ENCODE data around the gene DHRS1.

DHRS1 gene

DNA sequence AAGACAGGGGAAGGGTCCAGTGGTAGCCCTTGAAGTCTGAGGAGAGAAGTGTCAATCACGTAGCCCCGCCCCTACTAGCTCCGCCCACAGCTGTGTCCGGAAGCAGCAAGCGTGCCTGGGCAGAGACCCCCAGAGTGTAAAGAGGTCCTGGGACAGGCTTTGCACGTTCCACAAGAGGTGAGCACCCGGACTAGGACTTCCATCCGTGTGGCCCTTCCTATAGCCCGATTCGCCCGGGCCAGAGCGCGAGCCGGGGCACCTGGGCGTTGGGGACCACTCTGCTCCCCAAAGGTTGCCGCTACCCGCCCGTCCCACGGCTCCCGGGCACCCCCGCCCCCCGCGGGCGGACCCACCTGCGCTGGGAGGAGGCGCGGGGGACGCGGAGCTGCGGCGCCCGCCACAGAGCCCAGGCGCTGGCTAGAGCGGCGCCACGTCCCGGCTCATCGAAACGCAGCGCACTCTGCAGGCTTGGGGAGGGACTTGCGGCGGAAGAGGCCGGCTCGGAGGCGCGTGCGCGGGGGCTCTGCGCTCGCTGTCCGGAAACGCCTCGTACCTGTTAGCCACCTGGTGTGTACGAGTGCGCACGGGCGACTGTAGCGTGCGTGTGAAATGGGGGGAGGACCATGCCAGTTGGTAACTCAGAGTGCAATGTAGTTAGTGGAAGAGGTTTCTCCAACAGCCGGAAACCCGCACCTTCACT, 28.3 kb downstream of the DHRS1 start, which contains the start of gene RABGGTA (continued):
- TF ChIP-seq SP2 (tag by site-specific recombination; IDR thresholded peaks at IDR 0.05) (peak; percentile 70), ZNF335 (tag by site-specific recombination; conservative IDR thresholded peaks at IDR 0.05) (peak; percentile 70; the same call in 1 of the 2 replicates), ZNF433 (tag by site-specific recombination; IDR thresholded peaks at IDR 0.05; ENCODE audit: low read depth) (no peak), MZF1 (tag by site-specific recombination; IDR thresholded peaks at IDR 0.05; ENCODE audit: borderline replicate concordance) (peak; percentile 61; the same call in 1 of the 2 replicates), ZNF324 (tag by site-specific recombination; IDR thresholded peaks at IDR 0.05) (0 out of 2 replicates have a peak, but pooled peaks have one; percentile 22), KLF8 (tag by site-specific recombination; IDR thresholded peaks at IDR 0.05) (peak; percentile 82; the same call in 1 of the 2 replicates), YY1 (tag by site-specific recombination; IDR thresholded peaks at IDR 0.05) (0 out of 2 replicates have a peak, but pooled peaks have one; percentile 40), ZNF211 (tag by site-specific recombination; IDR thresholded peaks at IDR 0.05; ENCODE audit: low read depth) (no peak), ZNF16 (tag by site-specific recombination; IDR thresholded peaks at IDR 0.05; ENCODE audit: low read depth) (no peak), KLF16 (tag by site-specific recombination; IDR thresholded peaks at IDR 0.05) (0 out of 2 replicates have a peak, but pooled peaks have one; percentile 74), ZBTB8A (tag by site-specific recombination; IDR thresholded peaks at IDR 0.05) (peak; percentile 88), ZSCAN23 (tag by site-specific recombination; IDR thresholded peaks at IDR 0.05) (no peak), ZNF394 (tag by site-specific recombination; IDR thresholded peaks at IDR 0.05; ENCODE audit: borderline replicate concordance) (0 out of 2 replicates have a peak, but pooled peaks have one; percentile 49), ZNF350 (tag by site-specific recombination; IDR thresholded peaks at IDR 0.05) (no peak), ZNF132 (tag by site-specific recombination; IDR thresholded peaks at IDR 0.05; ENCODE audit: borderline replicate concordance) (no peak)
- TF ChIP-seq, protein P1, sequence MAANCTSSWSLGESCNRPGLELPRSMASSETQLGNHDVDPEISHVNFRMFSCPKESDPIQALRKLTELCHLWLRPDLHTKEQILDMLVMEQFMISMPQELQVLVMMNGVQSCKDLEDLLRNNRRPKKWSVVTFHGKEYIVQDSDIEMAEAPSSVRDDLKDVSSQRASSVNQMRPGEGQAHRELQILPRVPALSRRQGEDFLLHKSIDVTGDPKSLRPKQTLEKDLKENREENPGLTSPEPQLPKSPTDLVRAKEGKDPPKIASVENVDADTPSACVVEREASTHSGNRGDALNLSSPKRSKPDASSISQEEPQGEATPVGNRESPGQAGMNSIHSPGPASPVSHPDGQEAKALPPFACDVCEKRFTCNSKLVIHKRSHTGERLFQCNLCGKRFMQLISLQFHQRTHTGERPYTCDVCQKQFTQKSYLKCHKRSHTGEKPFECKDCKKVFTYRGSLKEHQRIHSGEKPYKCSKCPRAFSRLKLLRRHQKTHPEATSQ (tag by site-specific recombination; IDR thresholded peaks at IDR 0.05), result peak; percentile 84; the same call in 1 of the 2 replicates
- TF ChIP-seq, protein P2, sequence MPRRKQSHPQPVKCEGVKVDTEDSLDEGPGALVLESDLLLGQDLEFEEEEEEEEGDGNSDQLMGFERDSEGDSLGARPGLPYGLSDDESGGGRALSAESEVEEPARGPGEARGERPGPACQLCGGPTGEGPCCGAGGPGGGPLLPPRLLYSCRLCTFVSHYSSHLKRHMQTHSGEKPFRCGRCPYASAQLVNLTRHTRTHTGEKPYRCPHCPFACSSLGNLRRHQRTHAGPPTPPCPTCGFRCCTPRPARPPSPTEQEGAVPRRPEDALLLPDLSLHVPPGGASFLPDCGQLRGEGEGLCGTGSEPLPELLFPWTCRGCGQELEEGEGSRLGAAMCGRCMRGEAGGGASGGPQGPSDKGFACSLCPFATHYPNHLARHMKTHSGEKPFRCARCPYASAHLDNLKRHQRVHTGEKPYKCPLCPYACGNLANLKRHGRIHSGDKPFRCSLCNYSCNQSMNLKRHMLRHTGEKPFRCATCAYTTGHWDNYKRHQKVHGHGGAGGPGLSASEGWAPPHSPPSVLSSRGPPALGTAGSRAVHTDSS (tag by site-specific recombination; IDR thresholded peaks at IDR 0.05), result peak; percentile 8; the same call in 1 of the 2 replicates
- TF ChIP-seq, protein P3, sequence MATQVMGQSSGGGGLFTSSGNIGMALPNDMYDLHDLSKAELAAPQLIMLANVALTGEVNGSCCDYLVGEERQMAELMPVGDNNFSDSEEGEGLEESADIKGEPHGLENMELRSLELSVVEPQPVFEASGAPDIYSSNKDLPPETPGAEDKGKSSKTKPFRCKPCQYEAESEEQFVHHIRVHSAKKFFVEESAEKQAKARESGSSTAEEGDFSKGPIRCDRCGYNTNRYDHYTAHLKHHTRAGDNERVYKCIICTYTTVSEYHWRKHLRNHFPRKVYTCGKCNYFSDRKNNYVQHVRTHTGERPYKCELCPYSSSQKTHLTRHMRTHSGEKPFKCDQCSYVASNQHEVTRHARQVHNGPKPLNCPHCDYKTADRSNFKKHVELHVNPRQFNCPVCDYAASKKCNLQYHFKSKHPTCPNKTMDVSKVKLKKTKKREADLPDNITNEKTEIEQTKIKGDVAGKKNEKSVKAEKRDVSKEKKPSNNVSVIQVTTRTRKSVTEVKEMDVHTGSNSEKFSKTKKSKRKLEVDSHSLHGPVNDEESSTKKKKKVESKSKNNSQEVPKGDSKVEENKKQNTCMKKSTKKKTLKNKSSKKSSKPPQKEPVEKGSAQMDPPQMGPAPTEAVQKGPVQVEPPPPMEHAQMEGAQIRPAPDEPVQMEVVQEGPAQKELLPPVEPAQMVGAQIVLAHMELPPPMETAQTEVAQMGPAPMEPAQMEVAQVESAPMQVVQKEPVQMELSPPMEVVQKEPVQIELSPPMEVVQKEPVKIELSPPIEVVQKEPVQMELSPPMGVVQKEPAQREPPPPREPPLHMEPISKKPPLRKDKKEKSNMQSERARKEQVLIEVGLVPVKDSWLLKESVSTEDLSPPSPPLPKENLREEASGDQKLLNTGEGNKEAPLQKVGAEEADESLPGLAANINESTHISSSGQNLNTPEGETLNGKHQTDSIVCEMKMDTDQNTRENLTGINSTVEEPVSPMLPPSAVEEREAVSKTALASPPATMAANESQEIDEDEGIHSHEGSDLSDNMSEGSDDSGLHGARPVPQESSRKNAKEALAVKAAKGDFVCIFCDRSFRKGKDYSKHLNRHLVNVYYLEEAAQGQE (tag by site-specific recombination; IDR thresholded peaks at IDR 0.05), result peak; percentile 60; the same call in 1 of the 2 replicates
- TF ChIP-seq, protein P4, sequence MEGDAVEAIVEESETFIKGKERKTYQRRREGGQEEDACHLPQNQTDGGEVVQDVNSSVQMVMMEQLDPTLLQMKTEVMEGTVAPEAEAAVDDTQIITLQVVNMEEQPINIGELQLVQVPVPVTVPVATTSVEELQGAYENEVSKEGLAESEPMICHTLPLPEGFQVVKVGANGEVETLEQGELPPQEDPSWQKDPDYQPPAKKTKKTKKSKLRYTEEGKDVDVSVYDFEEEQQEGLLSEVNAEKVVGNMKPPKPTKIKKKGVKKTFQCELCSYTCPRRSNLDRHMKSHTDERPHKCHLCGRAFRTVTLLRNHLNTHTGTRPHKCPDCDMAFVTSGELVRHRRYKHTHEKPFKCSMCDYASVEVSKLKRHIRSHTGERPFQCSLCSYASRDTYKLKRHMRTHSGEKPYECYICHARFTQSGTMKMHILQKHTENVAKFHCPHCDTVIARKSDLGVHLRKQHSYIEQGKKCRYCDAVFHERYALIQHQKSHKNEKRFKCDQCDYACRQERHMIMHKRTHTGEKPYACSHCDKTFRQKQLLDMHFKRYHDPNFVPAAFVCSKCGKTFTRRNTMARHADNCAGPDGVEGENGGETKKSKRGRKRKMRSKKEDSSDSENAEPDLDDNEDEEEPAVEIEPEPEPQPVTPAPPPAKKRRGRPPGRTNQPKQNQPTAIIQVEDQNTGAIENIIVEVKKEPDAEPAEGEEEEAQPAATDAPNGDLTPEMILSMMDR (tag by site-specific recombination; IDR thresholded peaks at IDR 0.05), result peak; percentile 96
- TF ChIP-seq, protein P5, sequence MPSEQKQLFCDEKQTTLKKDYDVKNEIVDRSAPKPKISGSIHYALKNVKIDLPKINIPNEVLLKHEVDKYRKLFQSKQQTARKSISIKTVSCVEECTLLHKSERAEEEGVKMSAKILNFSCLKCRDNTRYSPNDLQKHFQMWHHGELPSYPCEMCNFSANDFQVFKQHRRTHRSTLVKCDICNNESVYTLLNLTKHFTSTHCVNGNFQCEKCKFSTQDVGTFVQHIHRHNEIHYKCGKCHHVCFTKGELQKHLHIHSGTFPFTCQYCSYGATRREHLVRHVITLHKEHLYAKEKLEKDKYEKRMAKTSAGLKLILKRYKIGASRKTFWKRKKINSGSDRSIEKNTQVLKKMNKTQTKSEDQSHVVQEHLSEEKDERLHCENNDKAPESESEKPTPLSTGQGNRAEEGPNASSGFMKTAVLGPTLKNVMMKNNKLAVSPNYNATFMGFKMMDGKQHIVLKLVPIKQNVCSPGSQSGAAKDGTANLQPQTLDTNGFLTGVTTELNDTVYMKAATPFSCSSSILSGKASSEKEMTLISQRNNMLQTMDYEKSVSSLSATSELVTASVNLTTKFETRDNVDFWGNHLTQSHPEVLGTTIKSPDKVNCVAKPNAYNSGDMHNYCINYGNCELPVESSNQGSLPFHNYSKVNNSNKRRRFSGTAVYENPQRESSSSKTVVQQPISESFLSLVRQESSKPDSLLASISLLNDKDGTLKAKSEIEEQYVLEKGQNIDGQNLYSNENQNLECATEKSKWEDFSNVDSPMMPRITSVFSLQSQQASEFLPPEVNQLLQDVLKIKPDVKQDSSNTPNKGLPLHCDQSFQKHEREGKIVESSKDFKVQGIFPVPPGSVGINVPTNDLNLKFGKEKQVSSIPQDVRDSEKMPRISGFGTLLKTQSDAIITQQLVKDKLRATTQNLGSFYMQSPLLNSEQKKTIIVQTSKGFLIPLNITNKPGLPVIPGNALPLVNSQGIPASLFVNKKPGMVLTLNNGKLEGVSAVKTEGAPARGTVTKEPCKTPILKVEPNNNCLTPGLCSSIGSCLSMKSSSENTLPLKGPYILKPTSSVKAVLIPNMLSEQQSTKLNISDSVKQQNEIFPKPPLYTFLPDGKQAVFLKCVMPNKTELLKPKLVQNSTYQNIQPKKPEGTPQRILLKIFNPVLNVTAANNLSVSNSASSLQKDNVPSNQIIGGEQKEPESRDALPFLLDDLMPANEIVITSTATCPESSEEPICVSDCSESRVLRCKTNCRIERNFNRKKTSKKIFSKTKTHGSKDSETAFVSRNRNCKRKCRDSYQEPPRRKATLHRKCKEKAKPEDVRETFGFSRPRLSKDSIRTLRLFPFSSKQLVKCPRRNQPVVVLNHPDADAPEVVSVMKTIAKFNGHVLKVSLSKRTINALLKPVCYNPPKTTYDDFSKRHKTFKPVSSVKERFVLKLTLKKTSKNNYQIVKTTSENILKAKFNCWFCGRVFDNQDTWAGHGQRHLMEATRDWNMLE (tag by site-specific recombination; conservative IDR thresholded peaks at IDR 0.05; ENCODE audit: low read depth), result 0 out of 2 replicates have a peak, but pooled peaks have one; percentile 34
- TF ChIP-seq, protein P6, sequence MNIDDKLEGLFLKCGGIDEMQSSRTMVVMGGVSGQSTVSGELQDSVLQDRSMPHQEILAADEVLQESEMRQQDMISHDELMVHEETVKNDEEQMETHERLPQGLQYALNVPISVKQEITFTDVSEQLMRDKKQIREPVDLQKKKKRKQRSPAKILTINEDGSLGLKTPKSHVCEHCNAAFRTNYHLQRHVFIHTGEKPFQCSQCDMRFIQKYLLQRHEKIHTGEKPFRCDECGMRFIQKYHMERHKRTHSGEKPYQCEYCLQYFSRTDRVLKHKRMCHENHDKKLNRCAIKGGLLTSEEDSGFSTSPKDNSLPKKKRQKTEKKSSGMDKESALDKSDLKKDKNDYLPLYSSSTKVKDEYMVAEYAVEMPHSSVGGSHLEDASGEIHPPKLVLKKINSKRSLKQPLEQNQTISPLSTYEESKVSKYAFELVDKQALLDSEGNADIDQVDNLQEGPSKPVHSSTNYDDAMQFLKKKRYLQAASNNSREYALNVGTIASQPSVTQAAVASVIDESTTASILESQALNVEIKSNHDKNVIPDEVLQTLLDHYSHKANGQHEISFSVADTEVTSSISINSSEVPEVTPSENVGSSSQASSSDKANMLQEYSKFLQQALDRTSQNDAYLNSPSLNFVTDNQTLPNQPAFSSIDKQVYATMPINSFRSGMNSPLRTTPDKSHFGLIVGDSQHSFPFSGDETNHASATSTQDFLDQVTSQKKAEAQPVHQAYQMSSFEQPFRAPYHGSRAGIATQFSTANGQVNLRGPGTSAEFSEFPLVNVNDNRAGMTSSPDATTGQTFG (tag by site-specific recombination; IDR thresholded peaks at IDR 0.05; ENCODE audit: borderline replicate concordance), result no peak

Measured in HEK293 (cell line).